Measurements from ENCODE around the gene IGFBP5.
A peak's percentile ranks its signal among the peaks of the same experiment; 100 is the strongest.

IGFBP5 gene

GRCh38 chr2:216636551-216637450, 58.5 kb downstream of the IGFBP5 start:
- DNase-seq, result peak; percentile 76 to 83 (median 77)

GRCh38 chr2:216635701-216636550, 59.4 kb downstream of the IGFBP5 start:
- DNase-seq, result no peak

- DNase-seq, result no peak
Measured at GRCh38 chr2:216635171-216635570, 60.2 kb downstream of the IGFBP5 start.

GRCh38 chr2:216634370-216635148, 60.8 kb downstream of the IGFBP5 start:
- DNase-seq, result no peak

GRCh38 chr2:216633616-216634369, 61.6 kb downstream of the IGFBP5 start:
- peak in 1 of 3 donors; percentile 39 for DNase-seq

- peak; percentile 19 to 48 (median 34) for DNase-seq
Measured at GRCh38 chr2:216632952-216633615, 62.3 kb downstream of the IGFBP5 start, which contains the start of gene IGFBP2. Gene IGFBP2 (plus strand): TSS chr2:216633420. CDS start chr2:216633524, 104 bp downstream.

- no peak for DNase-seq
Measured at GRCh38 chr2:216632346-216632951, 62.9 kb downstream of the IGFBP5 start.

- no peak for DNase-seq
Measured at GRCh38 chr2:216629784-216630183, 65.6 kb downstream of the IGFBP5 start.

GRCh38 chr2:216626875-216627245, 68.5 kb downstream of the IGFBP5 start:
- DNase-seq, result no peak

GRCh38 chr2:216626168-216626874, 69.0 kb downstream of the IGFBP5 start:
- no peak for DNase-seq

- no peak for DNase-seq
Measured at GRCh38 chr2:216624251-216624650, 71.1 kb downstream of the IGFBP5 start.

- DNase-seq, result no peak
Measured at GRCh38 chr2:216622526-216622925, 72.8 kb downstream of the IGFBP5 start.
